GM19240 (cell line): ENCODE results near the gene PLD1.
A peak's percentile ranks its signal among the peaks of the same experiment; 100 is the strongest.
"Not testable (repeated sequence)": the region's sequence is repeated elsewhere in the genome, so short reads cannot be mapped to it uniquely, and the experiment has no call there.

Source experiments
- DNase-seq: peaks from one replicate; pipeline ENCODE4 v3.0.0; 2011; ENCODE audit warnings: low spot score; ENCODE audit not compliant: insufficient read length

Gene PLD1, protein sequence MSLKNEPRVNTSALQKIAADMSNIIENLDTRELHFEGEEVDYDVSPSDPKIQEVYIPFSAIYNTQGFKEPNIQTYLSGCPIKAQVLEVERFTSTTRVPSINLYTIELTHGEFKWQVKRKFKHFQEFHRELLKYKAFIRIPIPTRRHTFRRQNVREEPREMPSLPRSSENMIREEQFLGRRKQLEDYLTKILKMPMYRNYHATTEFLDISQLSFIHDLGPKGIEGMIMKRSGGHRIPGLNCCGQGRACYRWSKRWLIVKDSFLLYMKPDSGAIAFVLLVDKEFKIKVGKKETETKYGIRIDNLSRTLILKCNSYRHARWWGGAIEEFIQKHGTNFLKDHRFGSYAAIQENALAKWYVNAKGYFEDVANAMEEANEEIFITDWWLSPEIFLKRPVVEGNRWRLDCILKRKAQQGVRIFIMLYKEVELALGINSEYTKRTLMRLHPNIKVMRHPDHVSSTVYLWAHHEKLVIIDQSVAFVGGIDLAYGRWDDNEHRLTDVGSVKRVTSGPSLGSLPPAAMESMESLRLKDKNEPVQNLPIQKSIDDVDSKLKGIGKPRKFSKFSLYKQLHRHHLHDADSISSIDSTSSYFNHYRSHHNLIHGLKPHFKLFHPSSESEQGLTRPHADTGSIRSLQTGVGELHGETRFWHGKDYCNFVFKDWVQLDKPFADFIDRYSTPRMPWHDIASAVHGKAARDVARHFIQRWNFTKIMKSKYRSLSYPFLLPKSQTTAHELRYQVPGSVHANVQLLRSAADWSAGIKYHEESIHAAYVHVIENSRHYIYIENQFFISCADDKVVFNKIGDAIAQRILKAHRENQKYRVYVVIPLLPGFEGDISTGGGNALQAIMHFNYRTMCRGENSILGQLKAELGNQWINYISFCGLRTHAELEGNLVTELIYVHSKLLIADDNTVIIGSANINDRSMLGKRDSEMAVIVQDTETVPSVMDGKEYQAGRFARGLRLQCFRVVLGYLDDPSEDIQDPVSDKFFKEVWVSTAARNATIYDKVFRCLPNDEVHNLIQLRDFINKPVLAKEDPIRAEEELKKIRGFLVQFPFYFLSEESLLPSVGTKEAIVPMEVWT

DNA sequence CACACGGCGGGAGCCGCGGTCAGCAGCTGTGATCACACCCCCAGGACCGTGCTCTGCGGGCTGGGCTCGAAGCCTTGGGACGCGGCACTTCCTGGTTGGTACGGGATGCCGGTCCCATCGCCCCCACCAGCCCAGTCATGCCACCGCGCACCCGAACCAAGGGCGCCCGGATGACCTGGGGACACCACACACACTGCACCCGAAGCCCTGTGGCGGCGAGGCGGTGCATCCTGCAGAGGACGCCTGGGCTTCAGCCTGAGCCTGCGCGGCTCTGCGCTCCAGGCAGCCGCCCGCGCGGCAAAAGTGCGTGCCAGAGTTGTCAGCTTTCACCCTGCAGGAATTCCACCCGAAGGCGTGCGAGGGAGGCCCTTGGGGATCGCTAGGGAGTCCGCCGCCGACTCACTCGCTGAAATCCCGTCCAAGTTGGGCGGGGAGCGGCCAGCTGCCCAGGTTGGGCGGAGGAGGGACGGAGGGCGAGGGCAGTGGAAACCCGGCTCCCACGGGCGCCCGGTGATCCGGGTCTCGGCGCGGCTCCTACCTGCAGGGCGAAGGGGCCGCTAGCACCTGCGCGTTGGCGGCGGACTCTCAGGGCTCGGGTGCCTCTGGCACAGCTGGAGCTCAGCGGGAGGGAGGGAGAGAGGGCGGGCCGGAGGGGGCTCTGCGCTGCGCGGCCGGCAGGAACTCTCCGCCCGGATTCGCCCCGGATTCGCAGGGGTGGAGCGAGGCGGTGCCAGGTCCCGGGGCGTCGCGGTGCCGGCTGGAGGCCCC lies at the start of gene PLD1:
Gene PLD1 (minus strand): TSS at position 623 of the 768 bp plus-strand sequence. CDS start 72,432 bp downstream, outside the sequence.
- peak; percentile 36 for DNase-seq

DNA sequence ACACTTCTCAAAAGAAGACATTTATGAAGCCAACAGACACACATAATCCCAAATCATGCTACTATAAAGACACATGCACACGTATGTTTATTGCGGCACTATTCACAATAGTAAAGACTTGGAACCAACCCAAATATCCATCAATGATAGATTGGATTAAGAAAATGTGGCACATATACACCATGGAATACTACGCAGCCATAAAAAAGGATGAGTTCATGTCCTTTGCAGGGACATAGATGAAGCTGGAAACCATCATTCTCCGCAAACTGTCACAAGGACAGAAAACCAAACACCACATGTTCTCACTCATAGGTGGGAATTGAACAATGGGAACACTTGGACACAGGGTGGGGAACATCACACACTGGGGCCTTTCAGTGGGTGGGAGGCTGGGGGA lies 48.5 kb upstream of the PLD1 start:
- DNase-seq, result not testable (repeated sequence)

DNA sequence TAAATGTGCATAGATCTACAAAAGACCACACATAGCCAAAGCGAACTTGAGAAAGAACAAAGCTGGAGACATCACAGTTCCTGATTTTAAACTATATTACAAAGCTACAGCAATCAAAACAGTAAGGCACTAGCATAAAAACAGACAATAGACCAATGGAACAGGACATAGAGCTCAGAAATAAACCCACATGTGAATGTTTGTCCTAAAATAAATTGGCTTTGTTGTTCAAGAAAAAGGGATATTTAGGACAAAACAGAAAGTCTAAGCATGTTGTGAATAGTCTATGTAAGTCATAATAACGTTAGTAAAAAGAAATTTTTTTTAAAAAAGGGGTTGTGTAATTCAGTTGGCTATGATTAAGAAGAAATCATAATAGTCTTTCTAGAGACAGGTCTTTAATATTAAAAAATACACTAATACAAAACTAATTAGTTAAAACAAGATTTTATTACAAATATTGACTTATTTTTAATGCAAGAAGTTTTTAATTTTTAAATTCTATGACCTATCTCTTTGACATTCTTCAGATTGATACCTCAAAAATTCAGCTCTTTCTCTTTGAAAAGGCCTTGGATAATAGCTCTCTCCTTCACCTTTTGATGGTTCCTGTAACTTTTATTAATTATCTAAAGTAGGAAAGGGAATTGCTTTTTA lies 44.5 kb upstream of the PLD1 start:
- no peak for DNase-seq

DNA sequence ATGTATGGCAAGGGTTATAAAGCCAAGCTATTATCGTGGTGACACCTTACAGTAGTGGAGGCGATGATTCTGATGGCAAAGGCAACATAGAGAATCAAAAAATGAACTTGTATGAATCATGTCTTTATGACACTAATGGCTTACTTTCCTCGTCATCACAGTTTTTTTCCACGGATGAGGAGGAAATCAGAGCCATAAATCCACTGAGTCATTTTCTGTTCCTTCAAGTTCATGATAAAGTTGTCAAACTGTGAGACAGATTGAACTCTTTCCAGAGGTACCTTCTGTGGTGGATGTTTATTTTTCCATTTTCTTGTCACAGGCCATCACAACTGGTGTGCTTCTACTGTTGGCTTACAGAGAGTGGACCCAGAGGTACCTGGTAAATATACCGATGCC lies 41.4 kb upstream of the PLD1 start:
- DNase-seq, result no peak

DNA sequence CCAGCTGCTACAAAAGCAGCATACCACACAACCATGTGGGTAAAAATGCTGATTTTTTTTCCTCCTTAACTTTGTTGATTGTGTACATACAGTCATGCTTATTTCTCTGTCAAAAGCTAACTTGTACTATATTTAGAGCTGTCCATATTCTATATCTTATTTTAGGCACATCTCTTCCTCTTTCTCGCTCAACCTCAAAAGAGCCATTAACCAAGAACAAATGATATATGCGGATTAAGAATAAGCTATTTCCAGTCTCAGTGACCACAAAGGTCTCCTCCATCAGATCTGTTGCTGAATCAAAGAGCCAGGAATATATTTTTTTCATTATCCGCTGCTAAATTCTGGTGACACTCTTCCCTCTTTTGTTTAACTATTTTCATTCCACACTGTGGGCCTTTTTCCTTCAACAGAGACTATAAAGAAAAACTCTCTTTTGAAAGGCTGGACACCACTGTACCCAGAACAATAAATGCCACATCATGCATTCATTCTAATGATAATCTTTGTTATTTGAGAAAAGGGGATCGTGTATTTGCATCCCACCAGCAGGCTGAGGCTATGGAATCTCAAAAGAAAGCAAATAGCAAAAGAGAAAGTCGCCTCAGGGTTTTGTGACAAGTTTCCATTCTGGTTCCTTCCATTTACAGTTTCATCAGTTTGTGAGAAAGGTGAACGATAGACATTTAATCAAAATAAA lies 40.8 kb upstream of the PLD1 start:
- DNase-seq, result no peak

DNA sequence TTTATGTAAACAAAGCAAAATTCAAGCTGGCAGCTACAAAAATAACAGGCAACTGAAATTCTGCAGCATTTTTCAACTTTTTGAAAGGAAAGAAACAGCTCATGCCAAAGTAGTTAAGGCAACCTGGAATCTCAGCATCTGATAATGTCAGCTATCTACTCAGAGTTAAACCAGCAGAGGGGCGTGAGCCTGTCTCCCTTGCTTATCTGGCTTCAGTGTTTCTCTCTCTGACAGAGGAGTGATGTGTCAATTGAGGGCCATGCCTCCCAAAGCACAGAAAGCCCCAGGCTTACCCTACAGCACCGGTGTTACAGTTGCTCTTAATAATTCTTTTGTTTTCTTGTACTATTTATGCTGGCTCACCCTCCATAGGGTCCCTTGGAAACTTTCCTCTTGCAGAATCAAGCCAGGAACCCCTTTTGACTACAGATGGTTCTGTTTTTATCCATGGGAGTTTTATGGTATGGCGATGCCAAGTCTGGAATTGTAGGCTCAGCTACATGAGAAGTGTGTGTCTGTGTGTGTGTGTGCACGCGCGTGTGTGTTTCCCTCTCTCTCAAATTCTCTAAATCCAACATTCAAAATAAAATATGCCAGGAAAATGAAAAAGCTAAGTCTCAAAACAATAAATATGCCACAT lies 40.2 kb upstream of the PLD1 start:
- no peak for DNase-seq

DNA sequence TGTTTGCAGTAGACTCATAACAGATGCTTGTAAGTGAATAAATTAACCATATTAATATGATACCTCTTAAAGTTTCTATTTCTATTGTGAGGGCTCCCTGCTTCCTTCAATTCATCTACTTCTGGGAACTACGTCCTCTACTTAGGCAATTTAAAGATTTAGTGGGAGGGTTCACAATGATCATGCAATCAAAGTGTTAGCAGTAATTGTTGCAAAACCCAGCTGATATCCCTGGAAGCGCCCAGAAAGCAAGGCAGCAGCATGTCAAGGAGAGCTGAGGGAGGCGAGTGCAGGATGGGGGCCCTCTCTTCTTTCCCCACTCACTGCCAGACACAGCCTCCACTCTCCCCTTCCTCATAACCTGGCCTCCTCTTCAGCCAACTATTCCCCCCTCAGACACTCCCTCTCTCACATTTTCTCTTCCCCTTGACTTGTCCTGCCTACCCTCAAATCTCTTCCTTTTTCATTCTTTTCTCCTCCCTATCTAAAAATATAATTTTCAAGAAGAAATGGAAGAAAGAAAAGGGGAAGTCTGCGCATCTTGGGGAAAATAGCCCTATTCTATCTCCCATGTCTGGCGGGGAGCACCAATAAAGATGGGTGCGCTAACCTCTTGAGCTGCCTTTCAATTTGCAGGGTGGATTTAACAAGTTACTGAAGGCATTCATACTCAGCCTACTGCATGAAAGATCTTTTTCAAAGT lies 39.5 kb upstream of the PLD1 start:
- no peak for DNase-seq

DNA sequence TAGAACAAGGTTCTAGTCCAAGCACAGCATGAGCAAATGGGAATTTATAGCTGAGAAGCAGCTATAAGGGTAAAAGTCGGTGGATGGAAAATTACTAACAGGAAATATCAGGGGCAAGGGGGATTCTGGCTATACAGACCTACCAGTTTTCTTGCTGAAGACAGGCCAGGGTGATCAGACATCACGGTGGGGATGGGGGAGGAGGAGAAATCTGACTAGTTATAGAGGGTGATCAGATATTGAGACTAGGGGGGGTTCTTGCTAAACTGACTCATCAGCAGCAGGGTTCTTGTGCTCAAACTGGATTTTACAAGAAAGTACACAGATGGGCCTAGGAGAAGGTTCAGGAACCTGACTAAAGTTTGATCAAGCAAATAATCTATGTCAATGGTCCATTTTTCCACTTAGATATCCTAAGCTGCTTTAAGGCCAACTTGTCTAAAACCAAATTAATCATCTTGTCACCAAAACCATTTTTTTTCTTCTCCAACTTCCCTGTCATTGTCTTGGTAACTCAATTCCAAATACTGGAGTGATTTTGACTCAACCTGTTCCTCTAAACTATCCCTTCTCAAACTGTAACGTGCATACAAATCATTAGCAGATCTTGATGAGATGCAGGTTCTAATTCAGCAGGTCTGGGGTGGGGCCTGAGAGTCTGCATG lies 37.4 kb upstream of the PLD1 start:
- no peak for DNase-seq

DNA sequence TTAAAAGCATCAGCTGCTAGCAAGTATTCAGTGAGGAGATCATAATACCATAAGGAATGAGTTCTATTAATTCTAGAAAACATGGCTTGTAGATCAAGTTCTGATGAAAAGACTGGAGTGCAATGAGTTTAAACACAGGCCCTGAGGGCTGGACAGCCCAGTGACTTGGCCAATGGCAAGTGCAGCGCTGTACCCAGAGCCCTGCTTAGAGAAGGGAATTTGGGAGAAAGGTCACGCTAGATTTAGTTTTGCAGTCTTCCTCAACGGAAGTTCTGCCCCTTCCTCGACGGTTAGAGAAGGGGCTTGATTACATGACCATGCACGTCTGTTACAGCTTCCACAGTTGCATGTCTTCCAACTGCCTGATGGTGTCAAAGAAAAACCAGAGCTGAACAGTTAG lies 36.9 kb upstream of the PLD1 start:
- no peak for DNase-seq

DNA sequence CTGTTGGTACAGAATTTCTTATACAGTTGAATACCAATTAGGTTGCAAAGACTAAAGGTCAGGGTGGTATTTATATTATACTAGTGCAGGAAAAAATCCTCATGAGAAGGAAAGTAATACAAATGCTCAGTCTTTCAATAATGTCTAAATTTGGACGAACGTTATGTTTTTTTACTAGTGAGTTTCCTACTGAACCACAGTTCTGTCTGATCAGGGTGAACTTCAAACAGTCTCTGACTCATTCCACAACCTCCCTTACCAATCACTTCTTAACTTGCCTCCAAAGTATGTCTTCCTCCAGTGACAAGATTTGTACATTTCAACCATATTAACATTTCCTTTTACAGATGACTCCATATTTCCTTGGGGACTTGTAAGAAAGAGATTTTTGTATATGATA lies 36.3 kb upstream of the PLD1 start:
- peak; percentile 19 for DNase-seq

DNA sequence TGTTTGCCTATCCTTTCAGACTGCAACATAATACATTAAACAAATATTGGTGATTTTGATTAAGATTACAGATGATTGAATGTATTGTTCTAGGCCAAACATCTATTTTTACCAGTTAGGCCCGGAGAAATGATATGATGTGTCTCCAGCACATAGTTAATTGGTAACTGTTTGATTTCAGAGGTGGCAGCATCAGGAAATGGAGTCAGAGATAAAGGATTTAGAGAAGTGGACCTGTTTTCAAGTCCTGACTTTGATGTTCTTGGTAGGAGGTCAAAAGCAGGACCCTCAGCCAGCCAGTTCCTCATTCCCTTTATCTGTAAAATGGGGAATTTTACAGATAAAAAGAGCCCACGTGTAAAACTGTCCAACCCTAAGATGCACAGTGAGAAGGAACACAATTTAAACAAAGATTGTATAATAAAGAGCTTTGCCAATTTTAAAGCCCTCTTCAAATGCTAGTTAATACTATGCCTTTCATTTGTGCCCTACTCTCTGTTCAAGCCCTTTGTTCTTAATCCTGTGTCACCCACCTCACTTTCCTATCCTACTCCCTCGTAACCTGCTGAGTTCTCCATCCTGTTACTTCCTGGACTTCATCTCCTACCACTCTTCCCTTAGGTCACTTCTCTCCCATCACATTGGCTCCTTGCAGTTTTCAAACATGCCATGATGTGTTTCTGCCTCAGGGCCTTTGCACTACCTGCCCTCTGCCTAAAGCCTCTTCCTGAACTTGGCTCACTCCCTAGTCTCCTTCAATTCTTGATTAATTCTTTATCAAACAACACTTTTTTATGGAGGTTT lies 35.4 kb upstream of the PLD1 start:
- DNase-seq, result no peak

DNA sequence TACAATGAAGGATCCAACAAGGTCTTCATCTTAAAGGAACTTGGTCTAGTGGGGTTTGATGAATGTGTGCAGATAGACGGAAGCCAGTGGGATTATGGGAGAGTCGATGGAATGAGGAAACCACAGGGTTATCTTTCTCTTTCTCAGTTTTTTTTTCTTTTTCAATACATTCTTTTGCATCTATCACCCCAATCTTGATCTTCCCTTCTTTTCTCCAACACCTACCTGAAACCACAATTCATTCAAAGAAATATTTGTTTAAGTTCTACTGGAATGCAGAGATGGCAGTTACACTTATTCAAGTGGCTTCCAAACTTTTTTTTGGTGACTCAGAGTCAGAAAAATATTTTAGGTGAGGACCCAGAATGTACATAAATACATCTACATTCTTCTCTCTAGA lies 34.6 kb upstream of the PLD1 start:
- DNase-seq, result no peak

DNA sequence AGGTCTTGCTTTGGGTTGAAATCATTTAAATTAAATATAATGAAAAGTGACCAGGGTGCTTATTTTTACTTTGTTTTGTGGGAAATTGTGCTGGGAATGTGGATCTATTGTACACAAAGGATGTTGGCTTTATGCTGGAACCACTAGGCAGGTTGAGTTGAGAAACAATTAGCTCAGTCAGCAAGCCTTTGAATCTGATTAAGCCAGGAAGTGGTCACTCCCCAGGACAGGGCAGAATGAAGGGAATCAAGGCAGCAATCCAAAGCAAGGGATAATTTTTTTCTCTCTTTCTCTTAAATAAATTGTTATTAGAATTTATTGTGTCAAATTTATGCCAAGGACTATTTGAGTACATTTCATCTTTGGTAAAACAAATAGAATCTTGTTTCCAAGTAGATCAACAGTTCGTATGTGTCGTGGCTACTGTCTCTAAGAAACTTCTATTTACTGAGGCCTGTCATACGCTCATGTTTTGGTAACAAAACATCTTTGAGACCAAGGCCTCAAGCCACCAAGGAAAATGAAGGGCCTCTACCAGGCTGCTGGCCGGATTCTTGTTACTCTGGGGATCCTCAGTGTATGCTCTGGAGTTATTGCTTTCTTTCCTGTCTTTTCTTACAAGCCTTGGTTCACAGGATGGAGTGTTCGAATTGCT lies 32.7 kb upstream of the PLD1 start, which contains the start of gene TMEM212:
Gene TMEM212 (plus strand): TSS at position 486 of the 655 bp plus-strand sequence. CDS start 35 bp downstream, at position 521.
- no peak for DNase-seq

DNA sequence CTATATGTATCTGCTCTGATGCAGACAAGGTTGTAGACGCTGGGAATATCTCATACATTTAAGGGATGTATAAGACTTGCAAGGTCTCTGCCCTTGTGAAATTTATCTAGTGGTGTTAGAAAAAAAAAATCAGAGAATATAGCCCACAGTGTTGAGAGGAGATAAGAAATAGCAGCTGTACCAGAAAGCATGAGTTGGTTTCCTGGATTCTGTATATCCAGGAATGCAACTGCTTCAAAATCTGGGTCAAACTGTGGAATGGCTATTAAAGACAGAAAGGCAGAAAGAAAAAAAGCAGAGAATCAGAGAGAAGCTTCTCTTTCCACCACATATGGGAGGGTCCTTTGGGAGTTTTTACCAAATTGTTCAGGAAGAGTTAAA lies 31.3 kb upstream of the PLD1 start:
- no peak for DNase-seq

DNA sequence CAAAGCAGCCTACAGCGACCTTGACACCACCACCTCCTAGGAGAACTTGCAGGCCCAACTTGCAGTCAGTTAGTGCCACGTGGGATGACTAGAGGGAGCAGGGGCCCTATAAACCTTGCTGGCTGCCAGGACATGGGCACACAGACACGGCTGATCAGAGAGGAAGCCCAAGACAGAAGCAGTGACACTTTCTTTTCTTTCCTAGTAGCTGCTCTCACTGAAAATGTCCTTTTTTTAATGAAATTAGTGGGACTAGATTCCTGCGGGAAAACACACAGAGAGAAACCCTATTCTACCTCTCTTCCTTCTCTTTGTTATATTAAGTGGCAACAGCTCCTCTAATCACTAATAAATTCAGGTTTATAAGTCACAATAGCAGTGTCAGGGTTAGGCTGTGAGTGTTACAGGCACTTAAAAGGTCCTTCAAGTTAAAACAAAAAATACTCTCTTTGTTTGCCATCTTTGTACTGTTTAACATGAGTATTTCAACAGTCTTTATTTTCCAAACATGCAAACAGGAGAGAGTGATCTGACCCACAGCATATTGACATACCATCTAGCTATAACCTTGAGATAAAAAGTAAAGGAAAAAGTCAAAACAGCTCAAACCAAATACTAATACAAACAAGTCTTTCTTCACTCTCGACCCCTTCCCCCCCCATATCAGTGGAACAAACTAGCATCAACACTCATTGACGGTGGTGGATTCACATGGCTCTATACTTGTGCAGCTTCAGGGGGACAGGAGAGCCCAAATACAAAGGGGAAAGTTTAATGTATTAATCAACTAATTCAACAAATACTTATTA lies 30.7 kb upstream of the PLD1 start:
- DNase-seq, result no peak

DNA sequence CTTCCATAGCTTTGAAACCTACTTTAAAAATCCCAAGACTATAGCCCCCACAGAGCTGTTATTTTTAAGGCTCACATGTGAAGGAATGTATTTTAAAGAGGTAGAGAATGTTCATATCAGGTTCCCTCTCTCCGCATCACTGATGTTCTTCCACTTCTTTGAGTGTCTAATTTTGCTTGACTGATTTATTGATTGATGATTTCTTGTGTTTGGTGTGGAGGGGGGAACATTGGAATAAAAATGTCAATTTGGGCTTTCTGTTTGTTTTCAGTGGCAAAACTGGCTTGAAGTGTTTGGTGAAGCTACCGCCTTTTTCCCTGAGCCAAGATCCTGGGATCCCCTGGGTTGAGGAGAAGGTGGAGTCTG lies 30.1 kb upstream of the PLD1 start:
- no peak for DNase-seq
